DOHH2 (cell line): Measurements from ENCODE around the gene PTPRS.

Experiments
- H3F3A ChIP-seq: fragments of 200-600 bp; sonication (generic), shearing (Covaris generic); 2 replicates; pipeline ENCODE4 v1.6.0; 2016; ENCODE audit warnings: antibody characterized with exemption, mild to moderate bottlenecking; ENCODE audit not compliant: control insufficient read depth, insufficient read depth
- H3K27ac ChIP-seq: fragments of 200-600 bp; sonication (generic); 2 replicates; pipeline ENCODE4 v1.5.1; 2014; ENCODE audit warnings: low read depth, mild to moderate bottlenecking, low read length, moderate library complexity
- H3K27me3 ChIP-seq: fragments of 200-600 bp; sonication (generic); 2 replicates; pipeline ENCODE4 v1.6.1; 2014; ENCODE audit warnings: mild to moderate bottlenecking, low read length, mixed read lengths; ENCODE audit not compliant: control insufficient read depth
- H3K36me3 ChIP-seq: fragments of 200-600 bp; sonication (generic); 2 replicates; pipeline ENCODE4 v1.6.1; 2014; ENCODE audit warnings: mild to moderate bottlenecking, low read length, moderate library complexity, mixed read lengths; ENCODE audit not compliant: control insufficient read depth
- H3K4me1 ChIP-seq: fragments of 200-600 bp; sonication (generic); 2 replicates; pipeline ENCODE4 v1.6.1; 2014; ENCODE audit warnings: mild to moderate bottlenecking, low read length, mixed read lengths; ENCODE audit not compliant: control insufficient read depth
- H3K4me2 ChIP-seq: fragments of 200-600 bp; sonication (generic); 2 replicates; pipeline ENCODE4 v1.6.0; 2014; ENCODE audit warnings: mild to moderate bottlenecking, low read length, moderate library complexity
- H3K4me3 ChIP-seq: fragments of 200-600 bp; sonication (generic); 2 replicates; pipeline ENCODE4 v1.5.1; 2014; ENCODE audit warnings: mild to moderate bottlenecking, low read length, mixed read lengths
- H3K79me2 ChIP-seq: fragments of 200-600 bp; sonication (generic); 2 replicates; pipeline ENCODE4 v1.6.1; 2014; ENCODE audit warnings: mild to moderate bottlenecking, low read length, mixed read lengths; ENCODE audit not compliant: control insufficient read depth
- H3K9me2 ChIP-seq: fragments of 200-600 bp; sonication (generic); replicated peaks from 2 replicates; pipeline ENCODE4 v1.6.1; 2014; ENCODE audit warnings: mild to moderate bottlenecking, low read length, mixed read lengths; ENCODE audit not compliant: control insufficient read depth
- H3K9me3 ChIP-seq: fragments of 200-600 bp; sonication (generic); 2 replicates; pipeline ENCODE4 v1.6.1; 2014; ENCODE audit warnings: antibody characterized with exemption, low read length, mixed read lengths; ENCODE audit not compliant: control insufficient read depth, insufficient read depth
- H4K20me1 ChIP-seq: fragments of 200-600 bp; sonication (generic); 2 replicates; pipeline ENCODE4 v1.6.0; 2014; ENCODE audit warnings: low read depth, mild to moderate bottlenecking, antibody characterized with exemption, low read length, moderate library complexity; ENCODE audit not compliant: control insufficient read depth, insufficient read depth
- CTCF ChIP-seq: fragments of 200-600 bp; sonication (generic); IDR thresholded peaks from one replicate; pipeline ENCODE4 v1.5.1; 2014; ENCODE audit warnings: antibody characterized with exemption, mild to moderate bottlenecking, low read depth, low read length; ENCODE audit not compliant: poor library complexity, severe bottlenecking
- EZH2phosphoT487 ChIP-seq: fragments of 200-600 bp; sonication (generic); IDR thresholded peaks from 2 replicates; pipeline ENCODE4 v1.6.1; 2017; ENCODE audit warnings: borderline replicate concordance, mild to moderate bottlenecking, antibody characterized with exemption, low read length, moderate library complexity, mixed read lengths

Gene PTPRS

GRCh38 chr19:5341448-5341820 lies 822 bp upstream of the PTPRS start:
- H3K9me2 ChIP-seq = no peaks in the 10 kb centered on the region
- no peaks in the 10 kb centered on the region; the same call in 1 of the 2 replicates for H4K20me1 ChIP-seq
- H3K4me2 ChIP-seq = no peak overlapping the region
- no peaks in the 10 kb centered on the region for H3K36me3 ChIP-seq
- no peaks in the 10 kb centered on the region for H3K9me3 ChIP-seq
- peaks cover 38% of the 10 kb centered on the region for H3K27me3 ChIP-seq
- no peak overlapping the region for H3K4me3 ChIP-seq
- H3K79me2 ChIP-seq = no peaks in the 10 kb centered on the region
- H3K27ac ChIP-seq = no peak overlapping the region
- peaks cover 24% of the 10 kb centered on the region for H3K4me1 ChIP-seq
- H3F3A ChIP-seq = no peaks in the 10 kb centered on the region
- no peak for TF ChIP-seq EZH2phosphoT487
- no peak for TF ChIP-seq CTCF

DNA sequence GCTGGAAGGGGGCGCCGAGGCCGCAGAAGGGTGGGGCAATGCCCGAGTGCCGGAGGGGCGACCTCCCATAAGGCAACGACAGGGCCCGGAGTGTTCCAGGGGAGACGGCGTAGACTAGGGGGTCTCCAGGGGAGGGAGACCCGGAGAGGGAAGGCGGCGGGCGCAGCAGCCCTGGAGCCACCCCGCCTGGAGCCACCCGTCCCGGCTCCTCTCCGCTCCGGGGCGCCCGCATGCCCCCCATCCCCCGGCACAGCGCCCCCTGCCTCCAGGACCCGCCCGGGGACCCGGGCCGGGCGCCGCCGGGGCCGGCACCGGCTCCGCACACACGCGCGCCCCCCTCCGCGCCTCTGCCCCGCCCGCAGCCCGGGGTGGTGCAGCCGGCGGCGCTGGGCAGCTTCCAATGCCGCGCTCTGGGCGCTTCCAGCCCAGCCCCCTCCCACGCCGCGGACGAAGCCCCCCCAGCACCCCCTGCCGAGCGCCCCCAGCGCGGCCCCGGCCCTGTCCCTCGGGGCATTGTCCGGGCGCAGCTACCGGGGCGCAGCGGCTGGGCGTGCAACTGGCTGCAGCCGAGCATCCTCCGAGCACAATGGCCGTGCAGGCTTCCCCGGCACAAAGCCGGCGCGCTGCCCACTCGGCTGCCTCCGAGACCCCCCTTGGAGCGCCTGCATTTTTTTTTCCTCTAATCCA lies 519 bp downstream of the PTPRS start:
- Histone ChIP-seq H3K9me3 (no peaks in the 10 kb centered on the region), H3K4me3 (peak overlapping the region; percentile 56), H3K27me3 (peaks cover 49% of the 10 kb centered on the region), H3F3A (no peaks in the 10 kb centered on the region), H3K79me2 (no peaks in the 10 kb centered on the region), H4K20me1 (peaks cover 2% of the 10 kb centered on the region; the same call in 1 of the 2 replicates), H3K9me2 (no peaks in the 10 kb centered on the region), H3K4me1 (peaks cover 36% of the 10 kb centered on the region), H3K27ac (no peak overlapping the region), H3K4me2 (peak overlapping the region; percentile 51), H3K36me3 (no peaks in the 10 kb centered on the region)
- peak; percentile 6 for TF ChIP-seq CTCF
- TF ChIP-seq EZH2phosphoT487 = no peak

- Histone ChIP-seq H3K27me3 (peaks cover 57% of the 10 kb centered on the region), H3K9me2 (no peaks in the 10 kb centered on the region), H3K36me3 (no peaks in the 10 kb centered on the region), H3K4me3 (peak overlapping the region; percentile 32), H3F3A (no peaks in the 10 kb centered on the region), H3K9me3 (no peaks in the 10 kb centered on the region), H3K79me2 (no peaks in the 10 kb centered on the region), H3K4me1 (peaks cover 37% of the 10 kb centered on the region), H4K20me1 (peaks cover 5% of the 10 kb centered on the region; the same call in 1 of the 2 replicates), H3K27ac (no peak overlapping the region), H3K4me2 (peak overlapping the region; percentile 51)
- TF ChIP-seq CTCF = no peak
- no peak for TF ChIP-seq EZH2phosphoT487
Measured at GRCh38 chr19:5339198-5339949, 1.2 kb downstream of the PTPRS start.
